Neutrophil (primary cell): ENCODE results near the gene BDH1.

ENCODE experiments used
- H3K27ac ChIP-seq: fragments of 200-600 bp; sonication (generic); 2 replicates; pipeline ENCODE4 v1.5.1; 2016; ENCODE audit warnings: mild to moderate bottlenecking, moderate library complexity
- H3K27me3 ChIP-seq: fragments of 200-600 bp; sonication (generic); 2 replicates; pipeline ENCODE4 v1.6.0; 2016; ENCODE audit warnings: mild to moderate bottlenecking
- H3K36me3 ChIP-seq: fragments of 200-600 bp; sonication (generic); 2 replicates; pipeline ENCODE4 v1.5.1; 2017
- H3K4me1 ChIP-seq, 2 experiments: fragments of 200-600 bp in 1 of 2; sonication (generic) in 1 of 2; 1 replicate in 1 of 2; 2 replicates in 1 of 2; pipeline versions ENCODE4 v1.5.1 to v1.6.1; 2013 to 2016; ENCODE audit warnings: low read depth in 1 of 2, low read length in 1 of 2, mild to moderate bottlenecking in 1 of 2, moderate library complexity in 1 of 2; ENCODE audit not compliant: control insufficient read depth in 1 of 2, insufficient read depth in 1 of 2
- H3K4me3 ChIP-seq, 2 experiments: fragments of 200-600 bp in 1 of 2; sonication (generic) in 1 of 2; 1 replicate in 1 of 2; 2 replicates in 1 of 2; pipeline ENCODE4 v1.5.1; 2013 to 2016; ENCODE audit warnings: low read depth in 1 of 2, low read length in 1 of 2, mild to moderate bottlenecking in 1 of 2, moderate library complexity in 1 of 2
- H3K9me3 ChIP-seq: fragments of 200-600 bp; sonication (generic); 2 replicates; pipeline ENCODE4 v1.5.1; 2016
- CTCF ChIP-seq: fragments of 200-600 bp; sonication (generic); IDR thresholded peaks from 2 replicates; pipeline ENCODE4 v1.5.1; 2016; ENCODE audit warnings: antibody characterized with exemption

BDH1 gene

GRCh38 chr3:197508461-197508860, 47.3 kb downstream of the BDH1 start:
- no peak for TF ChIP-seq CTCF
- Histone ChIP-seq H3K27ac (no peak overlapping the region), H3K4me3 (no peak overlapping the region), H3K9me3 (no peaks in the 10 kb centered on the region), H3K4me1 (peaks cover 8% of the 10 kb centered on the region in 2 experiments), H3K36me3 (peaks cover 25% of the 10 kb centered on the region), H3K27me3 (no peaks in the 10 kb centered on the region)

- Histone ChIP-seq H3K9me3 (no peaks in the 10 kb centered on the region), H3K27me3 (no peaks in the 10 kb centered on the region), H3K4me3 (no peak overlapping the region), H3K4me1 (peaks cover 8% of the 10 kb centered on the region in 2 experiments), H3K36me3 (peaks cover 21% of the 10 kb centered on the region), H3K27ac (no peak overlapping the region)
- TF ChIP-seq CTCF = no peak
Observed at GRCh38 chr3:197508051-197508451, 47.7 kb downstream of the BDH1 start.

GRCh38 chr3:197507541-197507940, 48.2 kb downstream of the BDH1 start:
- Histone ChIP-seq H3K9me3 (no peaks in the 10 kb centered on the region), H3K4me3 (no peak overlapping the region), H3K36me3 (peaks cover 15% of the 10 kb centered on the region), H3K4me1 (peaks cover 8% of the 10 kb centered on the region in 2 experiments), H3K27me3 (no peaks in the 10 kb centered on the region), H3K27ac (no peak overlapping the region)
- no peak for TF ChIP-seq CTCF

- no peak overlapping the region for H3K27ac ChIP-seq
Observed at GRCh38 chr3:197507081-197507480, 48.7 kb downstream of the BDH1 start.

GRCh38 chr3:197505796-197506548, 49.8 kb downstream of the BDH1 start:
- H3K27me3 ChIP-seq = no peaks in the 10 kb centered on the region
- H3K4me1 ChIP-seq = peaks cover 8% of the 10 kb centered on the region in 2 experiments
- no peak for TF ChIP-seq CTCF
- peaks cover 1% of the 10 kb centered on the region for H3K36me3 ChIP-seq
- no peak overlapping the region for H3K27ac ChIP-seq
- H3K9me3 ChIP-seq = no peaks in the 10 kb centered on the region
- H3K4me3 ChIP-seq = no peak overlapping the region

More at GRCh38 chr3:197507081-197507480, 48.7 kb downstream of the BDH1 start:
- Histone ChIP-seq H3K4me3 (no peak overlapping the region), H3K36me3 (peaks cover 11% of the 10 kb centered on the region), H3K9me3 (no peaks in the 10 kb centered on the region), H3K27me3 (no peaks in the 10 kb centered on the region), H3K4me1 (peaks cover 8% of the 10 kb centered on the region in 2 experiments)
- no peak for TF ChIP-seq CTCF
